Measurements from ENCODE around the gene LRRC7.
A peak's percentile ranks its signal among the peaks of the same experiment; 100 is the strongest.

Gene LRRC7

DNA sequence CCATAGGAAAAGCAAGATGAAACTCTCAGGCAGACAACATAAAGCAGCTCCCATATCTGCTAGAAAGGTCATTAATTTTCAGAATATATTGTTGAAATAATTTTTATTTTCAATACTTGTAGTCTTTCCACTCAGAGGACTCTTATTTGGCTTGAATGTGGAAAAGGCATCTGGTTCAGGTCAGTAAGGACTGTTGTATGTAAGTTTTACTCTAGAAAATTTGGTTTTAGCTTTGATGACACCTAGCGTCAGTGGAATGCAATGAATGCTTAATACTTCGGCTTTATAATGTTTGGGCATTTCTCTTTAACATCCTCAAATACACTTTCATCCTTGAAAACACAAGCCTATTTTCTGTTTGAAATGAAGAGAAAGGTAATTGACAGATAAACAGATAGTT is 574.4 kb downstream of the LRRC7 start:
- Histone ChIP-seq H3K4me3 (ENCODE audit: low read length, poor library complexity, severe bottlenecking) (no peak overlapping the region), H2AFZ (ENCODE audit: low read length) (no peak overlapping the region), H3K4me1 (ENCODE audit: insufficient read depth, low read length, poor library complexity, severe bottlenecking) (no peaks in the 10 kb centered on the region), H3K36me3 (ENCODE audit: insufficient read depth, low read length) (0 out of 2 replicates have a peak, but pooled peaks cover 5% of the 10 kb centered on the region), H3K79me2 (ENCODE audit: insufficient read depth, low read length) (no peaks in the 10 kb centered on the region), H3K27me3 (ENCODE audit: insufficient read depth, low read length, poor library complexity, severe bottlenecking) (no peaks in the 10 kb centered on the region), H3K9me2 (replicated peaks; ENCODE audit: low read depth, low read length) (no peaks in the 10 kb centered on the region), H3K9me3 (ENCODE audit: insufficient read depth, low read depth, low read length) (no peaks in the 10 kb centered on the region), H3K9ac (ENCODE audit: low read depth, low read length, poor library complexity, severe bottlenecking) (no peak overlapping the region), H4K20me1 (ENCODE audit: insufficient read depth, low read length, poor library complexity, severe bottlenecking) (no peaks in the 10 kb centered on the region), H3F3A (ENCODE audit: low read depth) (0 out of 2 replicates have a peak, but pooled peaks cover 4% of the 10 kb centered on the region), H3K4me2 (ENCODE audit: low read depth, low read length, poor library complexity, severe bottlenecking) (no peak overlapping the region)
- TF ChIP-seq CTCF (conservative IDR thresholded peaks at IDR 0.05; ENCODE audit: low read length) (no peak; the same call in 1 of the 2 replicates), EZH2phosphoT487 (IDR thresholded peaks at IDR 0.05; ENCODE audit: borderline replicate concordance) (no peak)

GRCh38 chr1:70143048-70143659 is 575.4 kb downstream of the LRRC7 start:
- no peak overlapping the region for H3K9ac ChIP-seq (ENCODE audit: low read depth, low read length, poor library complexity, severe bottlenecking)
- H3K9me3 ChIP-seq (ENCODE audit: insufficient read depth, low read depth, low read length), result no peaks in the 10 kb centered on the region
- H3K36me3 ChIP-seq (ENCODE audit: insufficient read depth, low read length), result peaks cover 5% of the 10 kb centered on the region; the same call in 1 of the 2 replicates
- H4K20me1 ChIP-seq (ENCODE audit: insufficient read depth, low read length, poor library complexity, severe bottlenecking), result no peaks in the 10 kb centered on the region
- 0 out of 2 replicates have a peak, but pooled peaks cover 4% of the 10 kb centered on the region for H3F3A ChIP-seq (ENCODE audit: low read depth)
- TF ChIP-seq CTCF (conservative IDR thresholded peaks at IDR 0.05; ENCODE audit: low read length) (peak; percentile 42), EZH2phosphoT487 (IDR thresholded peaks at IDR 0.05; ENCODE audit: borderline replicate concordance) (no peak)
- no peaks in the 10 kb centered on the region for H3K79me2 ChIP-seq (ENCODE audit: insufficient read depth, low read length)
- no peak overlapping the region for H2AFZ ChIP-seq (ENCODE audit: low read length)
- no peak overlapping the region for H3K4me3 ChIP-seq (ENCODE audit: low read length, poor library complexity, severe bottlenecking)
- H3K4me2 ChIP-seq (ENCODE audit: low read depth, low read length, poor library complexity, severe bottlenecking), result no peak overlapping the region
- H3K4me1 ChIP-seq (ENCODE audit: insufficient read depth, low read length, poor library complexity, severe bottlenecking), result no peaks in the 10 kb centered on the region
- H3K27me3 ChIP-seq (ENCODE audit: insufficient read depth, low read length, poor library complexity, severe bottlenecking), result no peaks in the 10 kb centered on the region
- H3K9me2 ChIP-seq (replicated peaks; ENCODE audit: low read depth, low read length), result no peaks in the 10 kb centered on the region

DNA sequence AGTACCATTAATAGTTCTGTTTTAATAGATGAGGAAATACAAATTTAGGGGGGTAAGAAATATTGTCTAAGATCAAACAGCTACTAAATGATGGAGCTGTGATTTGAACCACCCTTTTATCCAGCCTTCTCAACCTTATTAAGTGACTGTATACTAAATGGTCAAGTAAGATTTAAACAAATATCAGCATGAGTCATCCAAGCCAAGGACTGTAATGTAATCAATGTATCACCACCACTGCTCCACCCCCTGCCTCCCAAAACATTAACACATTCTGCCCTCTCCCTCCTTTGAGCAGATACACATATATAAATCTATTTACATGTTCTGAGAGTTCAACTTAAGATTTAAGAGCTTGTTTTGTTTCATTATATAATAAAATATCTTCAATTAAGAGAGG is 578.8 kb downstream of the LRRC7 start:
- Histone ChIP-seq H3K9ac (ENCODE audit: low read depth, low read length, poor library complexity, severe bottlenecking) (no peak overlapping the region), H3K4me1 (ENCODE audit: insufficient read depth, low read length, poor library complexity, severe bottlenecking) (no peaks in the 10 kb centered on the region), H3K4me3 (ENCODE audit: low read length, poor library complexity, severe bottlenecking) (no peak overlapping the region), H3K36me3 (ENCODE audit: insufficient read depth, low read length) (peaks cover 21% of the 10 kb centered on the region; the same call in 1 of the 2 replicates), H2AFZ (ENCODE audit: low read length) (no peak overlapping the region), H4K20me1 (ENCODE audit: insufficient read depth, low read length, poor library complexity, severe bottlenecking) (no peaks in the 10 kb centered on the region), H3K4me2 (ENCODE audit: low read depth, low read length, poor library complexity, severe bottlenecking) (no peak overlapping the region), H3K79me2 (ENCODE audit: insufficient read depth, low read length) (no peaks in the 10 kb centered on the region), H3F3A (ENCODE audit: low read depth) (0 out of 2 replicates have a peak, but pooled peaks cover 4% of the 10 kb centered on the region), H3K9me3 (ENCODE audit: insufficient read depth, low read depth, low read length) (no peaks in the 10 kb centered on the region), H3K9me2 (replicated peaks; ENCODE audit: low read depth, low read length) (no peaks in the 10 kb centered on the region), H3K27me3 (ENCODE audit: insufficient read depth, low read length, poor library complexity, severe bottlenecking) (no peaks in the 10 kb centered on the region)
- TF ChIP-seq EZH2phosphoT487 (IDR thresholded peaks at IDR 0.05; ENCODE audit: borderline replicate concordance) (no peak), CTCF (conservative IDR thresholded peaks at IDR 0.05; ENCODE audit: low read length) (no peak)
